RPMI8226 (cell line): Measurements from ENCODE around the gene RANBP6.
"Not testable (repeated sequence)": the region's sequence is repeated elsewhere in the genome, so short reads cannot be mapped to it uniquely, and the experiment has no call there.

ENCODE experiments used
- DNase-seq: peaks from one replicate; pipeline ENCODE4 v3.0.0-alpha.2; 2015

The RANBP6 gene

GRCh38 chr9:6015278-6016157 is at the start of gene RANBP6:
RANBP6 (minus strand) TSS chr9:6015624; CDS start chr9:6015607, 17 bp downstream.
- peak; percentile 90 for DNase-seq

GRCh38 chr9:6063146-6063545 is 47.7 kb upstream of the RANBP6 start:
- not testable (repeated sequence) for DNase-seq

GRCh38 chr9:6055666-6056065 is 40.2 kb upstream of the RANBP6 start:
- no peak for DNase-seq

- peak; percentile 76 for DNase-seq
Measured at GRCh38 chr9:6055216-6055615, 39.8 kb upstream of the RANBP6 start.

- DNase-seq: peak; percentile 75
Measured at GRCh38 chr9:6054280-6055099, 39.1 kb upstream of the RANBP6 start.

GRCh38 chr9:6052293-6052919 is 37.0 kb upstream of the RANBP6 start:
- no peak for DNase-seq

GRCh38 chr9:6051511-6051950 is 36.1 kb upstream of the RANBP6 start:
- DNase-seq: peak; percentile 9

GRCh38 chr9:6049798-6050197 is 34.4 kb upstream of the RANBP6 start:
- peak; percentile 76 for DNase-seq

- no peak for DNase-seq
Measured at GRCh38 chr9:6048039-6048438, 32.6 kb upstream of the RANBP6 start.

GRCh38 chr9:6047020-6047419 is 31.6 kb upstream of the RANBP6 start:
- DNase-seq: no peak

GRCh38 chr9:6045364-6045763 is 29.9 kb upstream of the RANBP6 start:
- no peak for DNase-seq

- DNase-seq: peak; percentile 18
Measured at GRCh38 chr9:6040077-6040476, 24.7 kb upstream of the RANBP6 start.

- DNase-seq: no peak
Measured at GRCh38 chr9:6036391-6036790, 21.0 kb upstream of the RANBP6 start.

GRCh38 chr9:6034954-6035353 is 19.5 kb upstream of the RANBP6 start:
- no peak for DNase-seq

GRCh38 chr9:6029604-6030274 is 14.3 kb upstream of the RANBP6 start:
- no peak for DNase-seq

- DNase-seq: peak; percentile 50
Measured at GRCh38 chr9:6024035-6024554, 8.7 kb upstream of the RANBP6 start.

GRCh38 chr9:6016975-6017374 is 1.6 kb upstream of the RANBP6 start:
- not testable (repeated sequence) for DNase-seq

- no peak for DNase-seq
Measured at GRCh38 chr9:6014670-6015270, 654 bp downstream of the RANBP6 start.

GRCh38 chr9:6008169-6008979 is 7.0 kb downstream of the RANBP6 start:
- peak; percentile 97 for DNase-seq

- DNase-seq: peak; percentile 81
Measured at GRCh38 chr9:6007770-6008168, 7.7 kb downstream of the RANBP6 start.
